Mucosa of stomach (tissue), 1 donor: ENCODE measurements around the gene COG6.
A peak's percentile ranks its signal among the peaks of the same experiment; 100 is the strongest.

ENCODE experiments used
- H3K27me3 ChIP-seq: one replicate; pipeline ENCODE4 v1.7.0; 2013; ENCODE audit warnings: mild to moderate bottlenecking, low read length; ENCODE audit not compliant: control insufficient read depth, insufficient read depth
- H3K36me3 ChIP-seq: one replicate; pipeline ENCODE4 v1.7.0; 2013; ENCODE audit warnings: low read length; ENCODE audit not compliant: control insufficient read depth, insufficient read depth
- H3K4me1 ChIP-seq: one replicate; pipeline ENCODE4 v1.7.0; 2013; ENCODE audit warnings: mild to moderate bottlenecking, low read length; ENCODE audit not compliant: control insufficient read depth, insufficient read depth
- H3K4me3 ChIP-seq: one replicate; pipeline ENCODE4 v1.7.0; 2013; ENCODE audit warnings: low read length
- H3K9ac ChIP-seq: one replicate; pipeline ENCODE4 v1.7.0; 2013; ENCODE audit warnings: mild to moderate bottlenecking, low read length, moderate library complexity
- H3K9me3 ChIP-seq: one replicate; pipeline ENCODE4 v1.7.0; 2013; ENCODE audit warnings: mild to moderate bottlenecking, low read length, moderate library complexity; ENCODE audit not compliant: control insufficient read depth
- donor health status: Pancreatic carcinoma.

Gene COG6

GRCh38 chr13:39646122-39646521 lies 9.3 kb upstream of the COG6 start:
- no peaks in the 10 kb centered on the region for H3K4me1 ChIP-seq
- H3K9ac ChIP-seq = no peak overlapping the region
- no peaks in the 10 kb centered on the region for H3K36me3 ChIP-seq
- H3K27me3 ChIP-seq = no peaks in the 10 kb centered on the region
- H3K9me3 ChIP-seq = no peaks in the 10 kb centered on the region
- H3K4me3 ChIP-seq = no peak overlapping the region

DNA sequence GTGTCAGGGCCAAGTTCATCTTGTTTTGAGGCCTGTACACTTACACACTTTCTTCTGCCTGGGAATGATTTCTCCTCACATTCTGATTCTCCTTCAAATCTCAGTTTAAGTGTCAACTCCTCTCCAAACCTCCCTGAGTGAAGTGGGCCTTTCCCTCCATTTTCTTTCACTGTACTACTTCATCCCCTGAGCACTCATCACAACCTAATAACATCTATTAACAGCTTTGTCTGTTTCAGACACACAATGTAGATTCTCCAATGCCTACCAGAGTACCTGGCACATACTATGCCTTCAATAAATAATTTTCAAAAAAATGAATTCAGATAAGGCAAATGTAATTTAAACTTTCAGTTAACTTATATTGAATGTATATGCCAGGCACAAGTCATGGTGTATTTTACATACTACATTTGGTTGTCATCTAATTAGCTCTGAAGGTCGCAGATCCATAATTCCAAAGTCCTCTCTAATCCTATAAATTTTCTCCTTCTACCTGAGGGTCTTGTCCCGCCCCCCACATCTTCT lies 357 bp upstream of the COG6 start:
- H3K4me3 ChIP-seq = peak overlapping the region; percentile 98
- H3K9ac ChIP-seq = peak overlapping the region; percentile 95
- peaks cover 6% of the 10 kb centered on the region for H3K4me1 ChIP-seq
- H3K27me3 ChIP-seq = no peaks in the 10 kb centered on the region
- H3K9me3 ChIP-seq = no peaks in the 10 kb centered on the region
- no peaks in the 10 kb centered on the region for H3K36me3 ChIP-seq

- H3K4me1 ChIP-seq = peaks cover 6% of the 10 kb centered on the region
- H3K9me3 ChIP-seq = no peaks in the 10 kb centered on the region
- H3K9ac ChIP-seq = peak overlapping the region; percentile 95
- H3K27me3 ChIP-seq = no peaks in the 10 kb centered on the region
- H3K4me3 ChIP-seq = peak overlapping the region; percentile 98
- no peaks in the 10 kb centered on the region for H3K36me3 ChIP-seq
Observed at GRCh38 chr13:39656325-39656677, 839 bp downstream of the COG6 start.

GRCh38 chr13:39663508-39663907 lies 8.0 kb downstream of the COG6 start:
- Histone ChIP-seq H3K9ac (no peak overlapping the region), H3K4me3 (no peak overlapping the region), H3K9me3 (no peaks in the 10 kb centered on the region), H3K36me3 (no peaks in the 10 kb centered on the region), H3K27me3 (no peaks in the 10 kb centered on the region), H3K4me1 (no peaks in the 10 kb centered on the region)

DNA sequence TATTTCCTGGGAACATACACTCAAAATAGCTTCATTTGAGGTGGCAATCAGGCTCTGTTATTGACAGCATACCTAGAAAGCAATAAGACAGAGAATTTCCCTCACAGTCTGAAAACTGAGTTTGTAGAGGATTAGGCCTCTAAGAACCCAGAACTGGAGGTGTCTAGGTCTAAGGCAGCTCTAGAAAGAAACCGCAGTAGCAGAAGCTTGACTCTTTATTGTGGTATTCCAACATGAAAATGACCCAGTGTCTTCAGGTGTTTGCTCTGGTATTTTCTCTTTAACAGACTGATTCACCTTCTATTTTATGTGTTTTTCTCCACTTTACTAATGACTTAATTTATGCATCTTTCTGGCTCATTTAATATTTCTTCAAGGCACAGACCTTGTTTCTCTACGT lies 8.5 kb downstream of the COG6 start:
- H3K9me3 ChIP-seq = no peaks in the 10 kb centered on the region
- H3K4me3 ChIP-seq = no peak overlapping the region
- H3K4me1 ChIP-seq = no peaks in the 10 kb centered on the region
- no peak overlapping the region for H3K9ac ChIP-seq
- H3K36me3 ChIP-seq = no peaks in the 10 kb centered on the region
- no peaks in the 10 kb centered on the region for H3K27me3 ChIP-seq

DNA sequence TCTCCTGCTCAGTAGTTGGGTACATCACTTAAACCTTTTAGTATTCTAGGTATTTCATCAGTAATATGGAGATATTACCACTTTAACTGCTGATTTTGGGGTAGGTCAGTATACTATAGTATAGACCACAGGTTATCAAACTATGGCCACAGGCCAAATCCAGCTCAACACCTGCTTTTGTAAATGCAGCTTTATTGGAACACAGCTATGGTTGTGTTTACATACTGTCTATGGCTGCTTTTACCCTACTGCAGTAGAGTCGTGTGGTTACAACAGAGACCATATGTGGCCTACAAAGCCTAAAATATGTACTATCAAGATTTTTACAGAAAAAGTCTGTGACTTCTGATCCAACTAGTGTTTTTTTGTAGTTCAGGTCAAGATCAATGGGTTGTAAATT lies 10.3 kb downstream of the COG6 start:
- no peaks in the 10 kb centered on the region for H3K4me1 ChIP-seq
- H3K9me3 ChIP-seq = no peaks in the 10 kb centered on the region
- no peaks in the 10 kb centered on the region for H3K27me3 ChIP-seq
- no peak overlapping the region for H3K4me3 ChIP-seq
- H3K9ac ChIP-seq = no peak overlapping the region
- H3K36me3 ChIP-seq = no peaks in the 10 kb centered on the region

DNA sequence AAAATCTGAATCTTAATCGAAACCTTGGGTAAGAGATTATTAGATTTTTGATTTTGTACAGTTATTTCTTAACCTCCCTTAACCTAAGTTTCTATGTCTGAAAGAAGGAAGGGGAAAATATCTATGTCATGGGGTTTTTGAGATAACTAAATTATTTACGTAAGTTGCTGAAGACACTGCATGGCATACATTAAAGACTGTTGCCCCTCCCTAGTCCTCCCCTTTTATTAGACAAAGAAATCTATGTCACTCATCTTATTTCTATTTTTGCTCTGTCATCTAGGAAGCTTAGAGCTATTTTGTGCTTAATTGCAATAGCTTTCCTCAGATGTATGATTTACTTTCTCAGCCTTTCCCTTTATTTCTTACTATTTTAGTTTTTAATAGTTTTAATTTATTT lies 15.0 kb downstream of the COG6 start:
- H3K9me3 ChIP-seq = no peaks in the 10 kb centered on the region
- H3K27me3 ChIP-seq = no peaks in the 10 kb centered on the region
- no peak overlapping the region for H3K9ac ChIP-seq
- no peaks in the 10 kb centered on the region for H3K36me3 ChIP-seq
- H3K4me3 ChIP-seq = no peak overlapping the region
- no peaks in the 10 kb centered on the region for H3K4me1 ChIP-seq

DNA sequence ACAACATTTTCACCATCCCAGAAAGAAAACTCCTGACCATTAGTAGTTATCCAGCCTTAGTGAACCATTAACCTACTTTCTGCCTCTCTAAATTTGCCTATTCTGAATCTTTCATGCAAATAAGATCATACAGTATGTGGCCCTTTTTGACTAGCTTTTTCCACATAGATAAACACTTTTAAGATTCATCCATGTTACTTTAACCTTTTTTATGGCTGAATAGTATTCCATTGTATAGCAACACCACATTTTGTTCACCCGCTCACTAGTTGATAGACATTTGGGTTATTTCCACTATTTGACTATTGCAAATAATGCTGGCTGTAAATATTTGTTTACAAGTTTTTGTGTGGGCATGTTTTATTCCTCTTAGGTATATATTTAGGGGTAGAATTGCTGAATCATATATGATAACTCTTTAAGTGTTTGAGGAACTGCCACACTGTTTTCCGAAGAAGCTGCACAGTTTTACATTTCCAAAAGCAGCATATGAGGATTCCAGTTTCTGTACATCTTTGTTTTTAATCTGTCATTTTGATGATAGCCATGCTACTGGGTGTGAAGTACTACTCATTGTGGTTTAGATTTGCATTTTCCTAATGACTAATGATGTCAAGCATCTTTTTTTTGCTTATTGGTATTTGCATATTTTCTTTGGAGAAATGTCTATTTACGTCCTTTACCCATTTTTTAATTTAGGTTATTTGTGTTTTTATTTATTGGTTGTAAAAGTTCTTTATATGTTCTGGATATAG lies 17.1 kb downstream of the COG6 start:
- no peaks in the 10 kb centered on the region for H3K27me3 ChIP-seq
- no peaks in the 10 kb centered on the region for H3K36me3 ChIP-seq

GRCh38 chr13:39675904-39676303 lies 20.4 kb downstream of the COG6 start:
- Histone ChIP-seq H3K4me1 (no peaks in the 10 kb centered on the region), H3K9ac (no peak overlapping the region), H3K4me3 (no peak overlapping the region), H3K9me3 (no peaks in the 10 kb centered on the region), H3K27me3 (no peaks in the 10 kb centered on the region), H3K36me3 (no peaks in the 10 kb centered on the region)

More for the DNA sequence above, 17.1 kb downstream of the COG6 start:
- H3K4me3 ChIP-seq = no peak overlapping the region
- H3K9me3 ChIP-seq = no peaks in the 10 kb centered on the region
- H3K4me1 ChIP-seq = no peaks in the 10 kb centered on the region
- H3K9ac ChIP-seq = no peak overlapping the region

GRCh38 chr13:39676315-39676876 lies 20.9 kb downstream of the COG6 start:
- no peaks in the 10 kb centered on the region for H3K9me3 ChIP-seq
- H3K4me3 ChIP-seq = no peak overlapping the region
- no peak overlapping the region for H3K9ac ChIP-seq
- no peaks in the 10 kb centered on the region for H3K4me1 ChIP-seq
- no peaks in the 10 kb centered on the region for H3K36me3 ChIP-seq
- no peaks in the 10 kb centered on the region for H3K27me3 ChIP-seq

DNA sequence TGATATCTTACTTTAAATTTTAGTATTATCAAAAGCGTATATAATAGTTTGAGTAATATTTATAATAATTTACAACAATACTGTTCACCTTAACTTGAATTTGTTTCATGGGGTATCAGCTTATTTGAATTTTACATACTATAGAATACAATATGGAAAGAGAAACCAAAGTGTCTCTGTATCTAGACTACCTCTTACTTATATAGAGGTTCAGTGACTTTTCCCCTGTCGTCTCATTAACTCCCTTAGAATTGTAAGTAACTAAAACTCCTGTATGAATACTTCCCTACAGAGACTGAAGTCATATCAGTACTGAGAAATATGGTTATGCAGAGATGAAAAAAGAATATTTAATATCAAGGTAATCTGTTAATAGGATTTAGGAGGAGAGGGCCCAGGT lies 26.8 kb downstream of the COG6 start:
- Histone ChIP-seq H3K4me3 (no peak overlapping the region), H3K9me3 (no peaks in the 10 kb centered on the region), H3K36me3 (no peaks in the 10 kb centered on the region), H3K4me1 (no peaks in the 10 kb centered on the region), H3K9ac (no peak overlapping the region), H3K27me3 (no peaks in the 10 kb centered on the region)

GRCh38 chr13:39682788-39683187 lies 27.3 kb downstream of the COG6 start:
- Histone ChIP-seq H3K27me3 (no peaks in the 10 kb centered on the region), H3K36me3 (no peaks in the 10 kb centered on the region), H3K9me3 (no peaks in the 10 kb centered on the region), H3K4me3 (no peak overlapping the region), H3K4me1 (no peaks in the 10 kb centered on the region), H3K9ac (no peak overlapping the region)
